ENCODE data around the gene S100G. TPM values are rescaled to one million over a fixed set of nuclear protein-coding genes. Genes with fewer than 3 reads are reported as not detected.

Gene S100G, protein sequence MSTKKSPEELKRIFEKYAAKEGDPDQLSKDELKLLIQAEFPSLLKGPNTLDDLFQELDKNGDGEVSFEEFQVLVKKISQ
- total RNA-seq (ENCODE audit: low replicate concordance): not detected in 2 replicates

DNA sequence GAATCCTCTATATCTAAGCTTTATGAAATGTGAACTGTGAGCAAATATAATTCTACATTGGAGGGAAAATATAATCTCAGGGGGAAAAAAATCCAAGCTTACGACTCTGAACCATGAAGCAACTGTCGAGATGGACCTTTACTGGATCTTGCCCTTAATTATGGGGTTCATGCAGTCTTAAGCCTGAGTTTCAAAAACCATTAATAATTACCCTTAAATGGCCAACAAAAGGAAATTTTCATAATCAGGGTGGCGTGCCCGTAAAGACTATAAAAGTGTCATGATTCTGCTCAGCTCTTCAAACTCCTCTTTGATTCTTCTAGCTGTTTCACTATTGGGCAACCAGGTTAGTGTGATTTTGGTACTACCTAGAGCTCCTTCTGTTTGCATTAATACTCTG lies at the start of gene S100G:
TSS of gene S100G (plus strand) at position 301 of the 400 bp plus-strand sequence. CDS start 849 bp downstream, outside the sequence.

Other genes starting within 250 kb of the S100G start
- 8.1 and 11.7 TPM in 2 replicates for gene CTPS2, start 62.5 kb downstream of the S100G start, total RNA-seq (ENCODE audit: low replicate concordance)
- gene SYAP1, start 69.5 kb downstream of the S100G start, total RNA-seq (ENCODE audit: low replicate concordance): 24.2 and 35.0 TPM in 2 replicates
- gene TXLNG, start 136.3 kb downstream of the S100G start, total RNA-seq (ENCODE audit: low replicate concordance): 4.1 and 5.4 TPM in 2 replicates
- 94.2 and 98.2 TPM in 2 replicates for gene RBBP7, start 220.2 kb downstream of the S100G start, total RNA-seq (ENCODE audit: low replicate concordance)

All from smooth muscle cell of the coronary artery (primary cell).